ENCODE data around the gene NUDT4. TPM values are rescaled to one million over a fixed set of nuclear protein-coding genes. Genes with fewer than 3 reads are reported as not detected.
A peak's percentile ranks its signal among the peaks of the same experiment; 100 is the strongest.
"Not testable (repeated sequence)": the region's sequence is repeated elsewhere in the genome, so short reads cannot be mapped to it uniquely, and the experiment has no call there.

NUDT4 gene
- total RNA-seq, 1 donor from 2014 or later = 52.2 TPM

DNA sequence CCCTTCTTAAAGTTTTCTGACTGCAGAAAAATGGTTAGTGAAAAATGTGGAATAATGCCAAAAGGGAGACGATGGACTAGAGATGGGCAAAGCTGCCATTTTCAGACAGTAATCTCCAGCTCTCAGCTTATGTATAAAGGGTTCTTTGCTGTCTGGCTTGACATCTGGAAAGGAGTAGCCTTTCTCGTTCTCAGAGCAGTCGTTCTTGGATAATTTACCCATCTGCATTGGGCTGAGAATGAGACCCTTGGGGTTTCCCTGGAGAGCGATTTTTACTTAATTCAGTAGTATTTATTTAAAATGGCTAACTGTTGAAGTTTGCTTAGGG lies 1.2 kb downstream of the NUDT4 start:
- peaks cover 72% of the 10 kb centered on the region for H3K4me1 ChIP-seq
- peak overlapping the region; percentile 95 for H3K27ac ChIP-seq
- H3K9me3 ChIP-seq = no peaks in the 10 kb centered on the region
- TF ChIP-seq, protein P1, sequence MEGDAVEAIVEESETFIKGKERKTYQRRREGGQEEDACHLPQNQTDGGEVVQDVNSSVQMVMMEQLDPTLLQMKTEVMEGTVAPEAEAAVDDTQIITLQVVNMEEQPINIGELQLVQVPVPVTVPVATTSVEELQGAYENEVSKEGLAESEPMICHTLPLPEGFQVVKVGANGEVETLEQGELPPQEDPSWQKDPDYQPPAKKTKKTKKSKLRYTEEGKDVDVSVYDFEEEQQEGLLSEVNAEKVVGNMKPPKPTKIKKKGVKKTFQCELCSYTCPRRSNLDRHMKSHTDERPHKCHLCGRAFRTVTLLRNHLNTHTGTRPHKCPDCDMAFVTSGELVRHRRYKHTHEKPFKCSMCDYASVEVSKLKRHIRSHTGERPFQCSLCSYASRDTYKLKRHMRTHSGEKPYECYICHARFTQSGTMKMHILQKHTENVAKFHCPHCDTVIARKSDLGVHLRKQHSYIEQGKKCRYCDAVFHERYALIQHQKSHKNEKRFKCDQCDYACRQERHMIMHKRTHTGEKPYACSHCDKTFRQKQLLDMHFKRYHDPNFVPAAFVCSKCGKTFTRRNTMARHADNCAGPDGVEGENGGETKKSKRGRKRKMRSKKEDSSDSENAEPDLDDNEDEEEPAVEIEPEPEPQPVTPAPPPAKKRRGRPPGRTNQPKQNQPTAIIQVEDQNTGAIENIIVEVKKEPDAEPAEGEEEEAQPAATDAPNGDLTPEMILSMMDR (IDR thresholded peaks at IDR 0.05) = no peak
- intact Hi-C loops (cut with DNase I) = no loop called here
- peak overlapping the region; percentile 96 for H3K4me3 ChIP-seq
- DNase-seq = no peak
- H3K27me3 ChIP-seq = no peaks in the 10 kb centered on the region
- no peaks in the 10 kb centered on the region for H3K36me3 ChIP-seq
- ATAC-seq = no peak

DNA sequence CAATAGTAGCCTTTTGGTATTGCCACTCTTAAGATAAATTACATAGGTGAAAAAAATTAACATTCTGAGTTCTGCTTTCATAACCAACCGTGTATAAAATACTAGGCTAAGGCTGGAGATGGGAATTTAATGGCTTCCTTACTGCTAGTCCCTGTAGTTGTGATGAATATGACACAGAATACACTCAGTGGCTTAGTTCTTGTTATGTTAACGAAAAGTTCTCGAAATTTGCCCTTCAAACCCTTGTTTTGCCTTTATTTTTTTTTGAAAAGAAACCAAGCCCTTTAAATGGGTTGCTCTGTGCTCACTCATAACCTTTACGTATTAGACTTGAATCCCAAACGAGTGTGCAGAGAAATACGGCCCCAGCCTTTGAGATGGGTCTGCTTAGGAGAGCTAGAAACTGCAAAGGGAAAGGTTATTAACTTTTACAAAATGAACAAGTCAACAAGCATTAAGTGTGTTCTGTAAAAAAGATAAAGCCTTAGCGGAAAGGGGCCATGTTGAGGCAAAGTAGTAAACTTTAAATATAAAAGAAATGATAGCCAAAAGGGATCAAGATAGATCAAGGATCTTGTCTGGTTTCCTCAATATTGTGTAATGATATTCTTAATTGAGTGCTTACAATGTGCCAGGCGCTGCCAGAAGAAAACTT lies 1.7 kb downstream of the NUDT4 start:
- no peak for DNase-seq
- Histone ChIP-seq H3K36me3 (no peaks in the 10 kb centered on the region), H3K27ac (peak overlapping the region; percentile 95), H3K4me1 (peaks cover 69% of the 10 kb centered on the region), H3K9me3 (no peaks in the 10 kb centered on the region), H3K27me3 (no peaks in the 10 kb centered on the region), H3K4me3 (peak overlapping the region; percentile 96)
- intact Hi-C loops (cut with DNase I) = no loop called here
- TF ChIP-seq, protein P1 (IDR thresholded peaks at IDR 0.05) = no peak
- ATAC-seq = no peak

DNA sequence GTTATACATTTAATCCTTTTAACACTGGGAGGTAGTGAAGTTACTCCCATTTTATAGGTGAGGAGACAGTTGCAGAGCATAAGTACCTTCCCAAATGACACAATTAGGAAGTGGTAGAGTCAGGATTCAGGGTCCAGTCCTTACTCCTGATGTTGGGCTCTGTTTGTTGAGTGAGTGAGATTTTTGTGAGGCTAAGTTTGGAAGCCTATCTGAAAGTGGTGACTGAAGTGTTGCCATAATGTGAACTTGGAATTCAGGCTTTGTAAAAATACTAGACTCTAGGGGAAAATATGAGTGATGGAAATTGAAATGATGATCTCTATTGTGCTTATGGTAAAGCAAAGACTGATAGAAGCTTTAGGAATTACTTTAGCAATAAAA lies 2.2 kb downstream of the NUDT4 start:
- Histone ChIP-seq H3K27ac (peak overlapping the region; percentile 95), H3K4me3 (peak overlapping the region; percentile 96), H3K36me3 (no peaks in the 10 kb centered on the region), H3K9me3 (no peaks in the 10 kb centered on the region), H3K27me3 (no peaks in the 10 kb centered on the region), H3K4me1 (peaks cover 68% of the 10 kb centered on the region)
- intact Hi-C loops (cut with DNase I) = no loop called here
- TF ChIP-seq, protein P1 (IDR thresholded peaks at IDR 0.05) = no peak
- DNase-seq (no peak), ATAC-seq (no peak)

DNA sequence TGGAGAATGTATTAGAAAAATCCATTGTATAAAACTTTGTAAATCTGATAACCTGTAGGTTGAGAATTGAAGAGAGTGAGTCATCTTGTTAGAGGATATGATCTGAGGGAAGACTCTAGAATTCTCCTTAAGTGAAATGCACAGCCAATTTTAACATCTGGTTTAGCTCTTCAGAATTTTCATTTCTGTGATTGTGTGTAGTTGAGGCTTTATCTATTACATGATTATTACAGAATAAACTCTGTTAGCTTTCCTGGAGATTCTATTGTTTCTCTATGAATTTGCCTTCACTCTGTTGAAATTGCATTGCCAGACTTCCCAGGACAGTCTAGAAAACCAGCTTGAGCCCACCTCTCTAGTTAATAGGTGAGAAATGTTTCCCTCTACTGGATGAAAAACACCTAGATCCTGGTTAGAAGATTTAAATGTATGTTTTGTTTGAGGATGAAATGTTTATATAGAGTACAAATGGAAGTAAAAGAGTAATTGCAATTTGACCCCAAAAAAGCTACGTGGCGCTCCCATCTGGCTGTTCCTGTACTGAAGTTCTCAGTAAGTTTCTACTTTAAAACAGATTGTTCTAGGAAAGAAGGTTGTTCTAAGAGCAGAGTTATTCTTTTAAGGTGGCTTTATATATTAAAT lies 2.9 kb downstream of the NUDT4 start:
- ATAC-seq = no peak
- Histone ChIP-seq H3K36me3 (no peaks in the 10 kb centered on the region), H3K27ac (peak overlapping the region; percentile 95), H3K4me3 (peak overlapping the region; percentile 96), H3K4me1 (peaks cover 65% of the 10 kb centered on the region), H3K27me3 (no peaks in the 10 kb centered on the region), H3K9me3 (no peaks in the 10 kb centered on the region)
- DNase-seq = no peak
- intact Hi-C loops (cut with DNase I) = no loop called here
- TF ChIP-seq, protein P1 (IDR thresholded peaks at IDR 0.05) = peak; percentile 20

DNA sequence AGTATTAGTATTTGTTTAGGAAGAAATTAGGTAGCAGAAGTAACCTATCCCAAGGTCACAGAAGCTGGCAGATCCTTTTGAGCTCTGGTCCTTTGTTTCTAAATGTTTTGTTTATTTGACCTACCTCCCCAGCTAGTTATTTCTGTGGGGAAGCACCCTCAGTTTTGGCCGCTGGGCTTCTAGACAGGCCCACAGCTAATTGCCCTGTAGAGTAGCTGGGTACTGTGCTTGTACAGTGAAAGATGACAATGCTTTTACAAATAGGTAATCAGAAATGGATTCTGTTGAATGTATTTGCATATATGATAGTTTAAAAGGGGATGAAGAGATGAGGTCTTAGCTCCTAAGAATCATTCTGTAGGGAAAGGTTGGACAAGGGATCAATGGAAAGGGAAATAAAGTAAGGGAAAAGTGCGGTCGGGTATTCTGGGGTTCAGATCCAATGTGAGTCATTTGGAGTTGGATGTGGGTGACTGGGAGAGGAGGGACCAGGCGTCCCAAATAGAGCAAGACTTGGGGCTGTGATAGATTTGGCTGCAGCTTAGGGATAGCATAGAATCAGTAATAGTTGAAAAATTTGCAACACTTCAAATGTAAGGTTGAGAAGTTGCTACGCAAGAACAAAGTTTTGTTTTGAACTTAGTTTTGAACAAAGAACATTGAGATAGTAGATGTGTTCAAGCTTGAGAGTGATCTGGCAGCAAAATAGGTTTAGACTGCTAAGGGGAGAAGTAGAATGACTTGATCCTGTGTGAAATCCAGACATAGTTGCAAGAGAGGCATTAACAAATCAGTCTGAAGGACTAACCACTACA lies 3.6 kb downstream of the NUDT4 start:
- no peaks in the 10 kb centered on the region for H3K9me3 ChIP-seq
- DNase-seq = no peak
- no peaks in the 10 kb centered on the region for H3K27me3 ChIP-seq
- no peak for ATAC-seq
- intact Hi-C loops (cut with DNase I) = no loop called here
- H3K4me1 ChIP-seq = peaks cover 57% of the 10 kb centered on the region
- TF ChIP-seq, protein P1 (IDR thresholded peaks at IDR 0.05) = no peak
- no peaks in the 10 kb centered on the region for H3K36me3 ChIP-seq
- H3K27ac ChIP-seq = peak overlapping the region; percentile 40
- peak overlapping the region; percentile 96 for H3K4me3 ChIP-seq

DNA sequence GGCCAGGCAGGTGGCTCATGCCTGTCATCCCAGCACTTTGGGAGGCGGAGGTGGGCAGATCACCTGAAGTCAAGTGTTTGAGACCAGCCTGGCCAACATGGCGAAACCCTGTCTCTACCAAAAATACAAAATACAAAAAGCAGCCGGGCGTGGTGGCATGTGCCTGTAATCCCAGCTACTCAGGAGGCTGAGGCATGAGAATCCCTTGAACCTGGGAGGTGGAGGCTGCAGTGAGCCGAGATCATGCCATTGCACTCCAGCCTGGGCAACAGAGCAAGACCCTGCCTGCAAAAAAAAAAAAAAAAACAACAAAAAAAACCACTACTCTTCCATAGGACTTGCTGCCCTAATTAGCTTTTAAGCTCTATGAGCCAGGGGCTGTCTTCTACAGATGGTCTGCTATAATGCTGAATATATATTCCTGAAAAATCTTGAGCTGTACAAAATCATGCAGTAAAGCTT lies 4.3 kb downstream of the NUDT4 start:
- H3K27ac ChIP-seq = peak overlapping the region; percentile 40
- H3K4me1 ChIP-seq = peaks cover 52% of the 10 kb centered on the region
- H3K27me3 ChIP-seq; ATAC-seq; DNase-seq; H3K9me3 ChIP-seq; intact Hi-C loops (cut with DNase I); H3K36me3 ChIP-seq: not testable (repeated sequence)
- H3K4me3 ChIP-seq = peak overlapping the region; percentile 96

Measured in upper lobe of right lung (tissue), 1 donor.